HG03521 (cell line): ENCODE results near the gene FERMT3.

Source experiments
- ATAC-seq: cut with Tn5 transposase; IDR thresholded peaks from one replicate; pipeline ENCODE4 v1.9.1; 2021; ENCODE audit warnings: mild to moderate bottlenecking, moderate library complexity; ENCODE audit not compliant: unreplicated experiment

The FERMT3 gene

DNA sequence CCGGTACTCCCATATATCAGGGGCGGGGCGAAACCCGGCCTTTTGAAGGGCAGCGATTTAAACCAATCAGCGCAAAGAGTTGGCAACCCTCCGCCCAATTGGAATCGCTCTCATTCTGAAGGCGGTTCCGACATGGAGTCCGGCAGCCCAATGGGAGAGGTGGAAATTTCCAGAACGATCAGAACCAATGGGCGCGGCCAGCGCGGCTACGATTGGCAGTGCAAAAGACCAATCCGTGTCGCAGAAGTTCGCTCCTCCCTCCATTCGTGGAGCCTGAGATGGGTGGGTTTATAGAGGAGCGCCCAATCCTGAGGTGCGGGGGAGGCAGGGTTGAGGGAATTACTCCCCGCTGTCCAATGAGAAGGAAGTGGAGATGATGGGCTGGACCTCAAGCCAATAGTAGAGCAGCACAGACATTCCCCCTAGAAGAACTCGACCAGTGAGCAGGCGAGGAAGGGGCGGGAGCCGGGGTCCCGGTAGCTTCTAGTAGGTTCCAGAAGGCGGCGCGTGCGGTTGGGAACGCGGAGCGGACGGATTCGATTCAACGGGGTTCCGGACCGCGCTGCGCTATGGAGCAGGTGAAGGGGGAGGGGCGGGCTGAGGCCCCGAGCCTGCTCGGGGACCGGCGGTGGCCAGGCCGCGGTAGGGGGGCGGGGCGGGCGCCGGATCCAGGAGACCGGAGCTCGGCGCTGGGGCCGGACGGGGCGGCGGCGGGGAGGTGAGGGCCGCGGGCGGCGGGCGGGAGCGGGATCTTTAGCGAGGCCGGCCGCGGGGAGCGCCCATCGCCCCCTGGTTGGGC lies 20.6 kb upstream of the FERMT3 start, which contains the start of gene STIP1:
TSS of gene STIP1 (plus strand) at position 479 of the 799 bp plus-strand sequence. CDS start at position 570, 91 bp downstream.
- ATAC-seq, result peak; percentile 86

- ATAC-seq, result no peak
These were observed 19.9 kb upstream of the FERMT3 start for GRCh38 chr11:64186492-64187165.

- ATAC-seq, result no peak
These were observed 14.1 kb upstream of the FERMT3 start for GRCh38 chr11:64192434-64192833.

- no peak for ATAC-seq
These were observed 9.9 kb upstream of the FERMT3 start for GRCh38 chr11:64196626-64197025.

DNA sequence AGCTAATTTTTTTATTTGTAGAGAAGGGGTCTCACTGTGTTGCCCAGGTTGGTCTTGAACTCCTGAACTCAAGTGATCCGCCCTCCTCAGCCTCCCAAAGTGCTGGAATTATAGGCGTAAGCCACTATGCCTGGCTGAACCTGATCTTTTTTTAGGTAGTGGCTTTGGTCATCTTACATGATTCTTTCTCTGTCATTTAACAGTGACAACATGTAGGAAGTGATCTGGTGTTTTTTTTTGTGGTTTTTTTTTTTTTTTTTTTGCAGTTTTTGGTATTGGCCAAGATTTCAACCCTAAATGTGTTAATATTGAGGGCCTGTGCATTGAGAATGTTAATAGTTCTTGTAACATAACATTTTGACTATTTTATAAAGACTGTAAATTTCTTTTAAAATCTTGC lies 8.0 kb upstream of the FERMT3 start:
- ATAC-seq, result no peak

DNA sequence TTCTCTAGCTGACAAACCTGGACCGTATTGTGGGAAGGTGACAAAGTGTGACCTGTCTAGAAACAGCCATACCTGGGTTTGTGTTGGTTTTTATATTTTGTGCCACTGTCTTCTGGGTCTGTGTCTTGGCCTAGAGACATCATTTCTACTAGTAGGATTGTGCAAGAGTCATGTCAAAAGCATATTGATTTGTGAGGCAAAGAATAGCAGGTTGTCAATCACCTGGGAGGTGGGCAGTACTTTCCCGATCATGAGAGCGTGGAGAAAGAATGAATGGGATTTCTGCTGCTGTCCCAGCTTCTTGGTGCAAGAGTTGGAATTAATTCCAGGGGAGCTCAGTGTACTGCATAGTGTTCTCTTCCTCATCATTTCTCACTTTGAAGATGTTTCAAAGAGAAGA lies 5.0 kb upstream of the FERMT3 start:
- no peak for ATAC-seq

- ATAC-seq, result no peak
These were observed 3.5 kb upstream of the FERMT3 start for GRCh38 chr11:64202992-64203391.

DNA sequence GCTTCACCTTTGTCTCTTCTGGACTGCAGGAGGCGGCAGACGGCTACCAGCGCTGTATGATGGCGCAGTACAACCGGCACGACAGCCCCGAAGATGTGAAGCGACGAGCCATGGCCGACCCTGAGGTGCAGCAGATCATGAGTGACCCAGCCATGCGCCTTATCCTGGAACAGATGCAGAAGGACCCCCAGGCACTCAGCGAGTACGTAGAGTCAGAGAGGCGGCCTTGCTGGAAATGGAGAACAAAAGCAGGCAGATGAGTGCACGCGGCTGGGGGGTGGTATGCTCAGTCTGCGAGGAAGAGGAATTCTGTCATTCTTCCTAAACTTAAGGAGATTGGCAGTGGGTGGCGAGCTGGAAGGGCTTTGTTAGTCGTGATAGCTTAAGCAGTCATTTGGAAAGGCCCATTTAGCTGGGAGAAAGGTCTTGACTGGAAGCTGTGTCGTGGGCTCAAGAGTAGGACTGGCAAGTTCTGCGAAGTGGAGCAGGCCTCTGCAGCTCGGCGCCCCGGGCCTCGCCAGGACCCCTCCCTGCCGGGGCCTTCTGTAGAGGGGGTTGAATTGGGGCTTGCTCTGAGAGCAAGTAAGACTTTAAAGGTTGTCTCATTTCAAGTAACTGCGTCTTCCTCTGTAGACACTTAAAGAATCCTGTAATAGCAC lies 3.0 kb upstream of the FERMT3 start:
- ATAC-seq, result no peak

DNA sequence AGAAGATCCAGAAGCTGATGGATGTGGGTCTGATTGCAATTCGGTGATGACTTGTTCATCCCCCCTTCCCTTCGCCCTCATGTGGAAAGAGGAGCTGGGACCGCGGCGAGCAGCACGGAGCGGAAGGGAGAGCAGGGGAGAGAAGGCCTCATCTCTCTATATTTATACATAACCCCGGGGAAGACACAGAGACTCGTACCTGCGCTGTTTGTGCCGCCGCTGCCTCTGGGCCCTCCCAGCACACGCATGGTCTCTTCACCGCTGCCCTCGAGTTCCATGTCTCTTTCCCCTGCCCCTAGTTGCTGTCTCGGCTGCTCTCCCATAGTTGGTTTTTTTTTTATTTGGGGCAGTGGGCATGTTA lies 2.5 kb upstream of the FERMT3 start:
- ATAC-seq, result no peak

GRCh38 chr11:64204464-64204989 lies 2.0 kb upstream of the FERMT3 start:
- ATAC-seq, result no peak

DNA sequence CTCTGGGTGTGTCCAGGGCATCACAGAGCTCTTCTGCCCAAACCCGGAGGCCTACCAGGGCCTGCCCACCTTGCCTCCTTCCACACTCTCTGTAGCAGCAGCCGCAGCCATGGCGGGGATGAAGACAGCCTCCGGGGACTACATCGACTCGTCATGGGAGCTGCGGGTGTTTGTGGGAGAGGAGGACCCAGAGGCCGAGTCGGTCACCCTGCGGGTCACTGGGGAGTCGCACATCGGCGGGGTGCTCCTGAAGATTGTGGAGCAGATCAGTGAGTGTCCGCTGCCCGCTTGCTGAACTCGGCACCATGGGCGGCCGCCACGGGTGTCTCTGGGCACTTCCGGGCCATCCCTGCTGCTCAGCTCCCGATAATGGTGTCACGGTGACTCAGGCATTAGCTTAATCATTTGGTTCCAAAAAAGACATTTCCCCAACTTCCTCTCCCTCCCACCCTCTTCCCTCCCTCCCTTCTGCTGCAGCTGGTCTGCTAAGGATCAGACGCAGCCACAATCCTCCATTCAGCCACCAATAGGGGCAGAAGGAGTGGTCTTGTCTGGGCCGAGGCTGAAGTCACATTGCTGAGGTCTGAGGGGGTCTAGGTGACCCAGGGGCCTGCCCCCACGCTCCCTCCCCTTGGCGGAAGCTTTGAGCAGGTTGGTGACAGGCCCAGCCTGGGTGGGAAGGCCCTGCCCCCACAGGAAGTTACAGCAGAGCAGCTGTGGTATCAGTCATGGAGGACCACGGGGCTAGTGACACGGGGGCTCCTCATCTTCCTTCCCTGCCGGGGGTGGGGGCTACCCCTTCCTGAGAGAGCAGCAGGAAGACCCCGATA lies 950 bp downstream of the FERMT3 start:
- peak; percentile 61 for ATAC-seq

DNA sequence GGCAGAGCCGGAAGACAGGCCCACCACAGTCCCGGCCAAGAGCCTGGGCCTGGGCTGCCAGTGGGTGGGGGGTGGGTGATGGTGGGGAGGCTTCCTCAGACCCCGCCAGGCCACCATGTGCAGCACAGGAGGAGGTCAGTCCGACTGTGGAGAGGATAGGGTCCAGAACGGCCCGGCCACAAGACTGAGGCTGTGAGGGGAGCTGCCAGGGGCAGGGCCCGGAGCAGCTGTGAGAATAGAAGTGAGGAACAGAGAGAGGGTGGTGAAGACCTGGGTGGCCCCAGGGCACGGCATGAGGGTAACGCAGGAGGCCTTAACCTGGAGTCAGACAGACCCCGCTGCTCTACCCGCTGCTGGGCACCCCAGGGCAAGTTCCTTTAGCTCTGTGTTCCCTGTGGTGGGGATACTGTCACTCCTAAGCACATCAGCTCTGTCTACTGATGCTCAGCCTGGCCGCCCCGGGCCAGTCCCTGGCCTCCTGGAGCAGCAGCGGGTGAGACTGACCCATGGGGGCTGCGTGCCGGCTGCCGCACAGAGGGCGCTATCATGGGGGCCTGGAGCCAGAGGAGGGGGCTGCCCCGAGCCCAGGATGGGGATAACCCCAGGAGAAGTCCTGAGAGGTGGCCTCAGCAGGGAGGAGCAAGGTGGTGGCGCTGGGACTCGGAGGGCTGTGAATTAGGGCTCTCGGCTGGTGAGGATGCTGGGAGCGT lies 1.7 kb downstream of the FERMT3 start:
- ATAC-seq, result no peak

DNA sequence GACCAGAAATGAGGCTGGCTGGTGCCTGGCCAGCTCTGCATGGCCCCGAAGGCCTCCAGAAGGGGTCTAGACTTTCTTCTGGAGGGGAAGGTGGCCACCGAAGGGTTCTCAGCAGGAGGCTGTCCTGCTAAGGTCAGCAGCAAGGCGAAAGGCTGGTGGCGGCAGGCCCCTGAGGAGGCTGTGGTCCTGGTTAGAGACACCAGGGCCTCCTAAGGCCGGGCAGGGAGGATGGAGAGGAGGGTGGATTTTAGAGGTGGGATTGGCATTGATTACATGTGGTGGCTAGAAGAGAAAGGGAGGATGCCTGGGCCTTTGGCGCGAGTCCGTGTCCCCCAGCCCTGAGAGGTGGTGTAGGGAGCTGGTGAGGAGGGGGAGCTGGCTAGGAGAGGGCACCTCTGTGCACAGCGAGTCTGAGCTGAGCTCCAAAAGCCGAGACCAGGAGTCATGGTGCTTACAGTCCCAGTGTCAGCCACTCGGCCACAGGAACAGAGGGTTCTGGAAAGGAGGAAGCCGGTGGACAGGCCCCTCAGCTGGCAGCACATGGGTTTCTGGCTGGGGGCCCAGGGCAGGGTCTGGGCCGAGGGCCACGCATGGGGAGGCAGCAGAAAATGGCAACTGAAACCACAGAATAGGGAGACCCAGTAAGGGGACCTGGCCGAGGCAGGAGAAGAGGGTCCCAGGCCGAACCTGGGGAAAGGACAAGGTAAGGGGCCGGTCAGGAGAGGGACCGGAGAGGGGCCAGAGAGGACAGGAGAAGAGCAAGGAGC lies 2.5 kb downstream of the FERMT3 start:
- no peak for ATAC-seq

- ATAC-seq, result no peak
These were observed 3.0 kb downstream of the FERMT3 start for GRCh38 chr11:64209563-64209843.

DNA sequence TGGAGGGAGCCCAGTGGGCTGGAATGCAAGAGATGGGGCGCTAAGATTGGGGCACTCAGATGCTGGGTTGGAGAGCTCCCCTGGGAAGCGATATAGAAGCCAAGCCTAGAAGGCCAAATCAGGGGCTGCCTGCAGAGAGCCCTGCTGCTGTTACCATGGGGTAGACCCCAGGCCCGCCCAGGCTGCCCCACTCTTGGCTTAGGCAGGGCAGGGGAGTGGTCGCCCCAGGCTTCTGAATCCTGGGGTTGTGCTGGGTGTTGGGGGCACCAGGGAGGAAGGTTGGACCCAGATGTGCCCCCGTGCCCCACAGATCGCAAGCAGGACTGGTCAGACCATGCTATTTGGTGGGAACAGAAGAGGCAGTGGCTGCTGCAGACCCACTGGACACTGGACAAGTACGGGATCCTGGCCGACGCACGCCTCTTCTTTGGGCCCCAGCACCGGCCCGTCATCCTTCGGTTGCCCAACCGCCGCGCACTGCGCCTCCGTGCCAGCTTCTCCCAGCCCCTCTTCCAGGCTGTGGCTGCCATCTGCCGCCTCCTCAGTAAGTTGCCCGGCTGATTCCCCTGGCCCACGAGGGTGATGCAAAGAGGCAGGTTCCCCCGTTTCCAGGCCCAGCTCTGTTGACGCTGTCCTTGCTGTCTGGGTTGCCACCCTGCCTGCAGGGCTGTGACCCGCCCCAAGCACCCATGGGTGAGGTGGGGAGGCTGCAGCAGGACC lies 3.9 kb downstream of the FERMT3 start:
- no peak for ATAC-seq

DNA sequence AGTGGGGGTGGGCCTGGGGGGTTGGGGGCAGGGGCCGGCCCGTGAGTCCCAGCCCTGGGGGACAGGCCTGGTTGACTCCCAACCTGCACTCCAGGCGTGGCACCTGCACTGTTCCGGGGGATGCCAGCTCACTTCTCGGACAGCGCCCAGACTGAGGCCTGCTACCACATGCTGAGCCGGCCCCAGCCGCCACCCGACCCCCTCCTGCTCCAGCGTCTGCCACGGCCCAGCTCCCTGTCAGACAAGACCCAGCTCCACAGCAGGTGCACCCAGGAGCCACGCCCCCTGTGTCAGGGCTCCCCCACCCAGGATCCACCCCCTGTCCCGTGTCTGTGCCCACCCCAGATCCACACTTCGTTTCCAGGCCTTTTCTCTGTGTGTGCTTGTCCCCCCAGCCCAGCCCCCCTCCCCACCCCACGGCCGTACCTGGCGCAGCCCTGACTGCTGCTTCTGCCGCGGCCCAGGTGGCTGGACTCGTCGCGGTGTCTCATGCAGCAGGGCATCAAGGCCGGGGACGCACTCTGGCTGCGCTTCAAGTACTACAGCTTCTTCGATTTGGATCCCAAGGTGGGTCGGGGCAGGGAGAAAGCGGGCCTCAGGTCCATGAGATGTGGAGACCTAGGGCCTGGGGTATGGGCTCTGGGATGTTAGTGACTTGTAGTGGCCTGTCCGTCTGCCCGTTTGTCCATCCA lies 4.8 kb downstream of the FERMT3 start:
- ATAC-seq, result no peak

DNA sequence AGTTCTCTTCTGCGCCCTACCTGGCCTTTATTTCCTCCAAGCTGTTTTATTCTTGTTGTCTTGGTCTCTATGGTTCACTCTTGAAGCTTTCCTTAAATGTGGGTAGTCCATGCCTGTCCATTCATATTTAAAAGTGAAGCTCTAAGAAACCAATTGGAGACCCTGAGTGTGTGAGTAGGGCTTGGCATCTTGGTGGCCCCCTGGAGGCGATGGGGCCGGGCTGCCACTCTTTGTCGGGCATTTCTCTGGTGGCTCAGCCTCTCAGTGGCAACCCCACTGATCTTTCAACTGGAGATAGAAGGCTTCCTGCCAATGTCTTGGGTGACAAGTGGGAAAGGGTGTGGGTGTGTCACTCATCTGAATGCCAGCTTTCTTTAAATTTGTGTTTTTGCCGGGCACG lies 10.4 kb downstream of the FERMT3 start:
- ATAC-seq, result no peak

- no peak for ATAC-seq
These were observed 12.3 kb downstream of the FERMT3 start for GRCh38 chr11:64218628-64219353.
